SH-SY5Y (cell line): ENCODE measurements around the gene DCP1A.
A peak's percentile ranks its signal among the peaks of the same experiment; 100 is the strongest.

Source experiments
- GATA2 ChIP-seq: IDR thresholded peaks from 2 replicates; pipeline ENCODE4 v1.6.1; 2011; ENCODE audit warnings: mild to moderate bottlenecking, low read depth, low read length
- GATA3 ChIP-seq: IDR thresholded peaks from 2 replicates; pipeline ENCODE4 v1.6.1; 2011; ENCODE audit warnings: low read depth, mild to moderate bottlenecking, low read length, moderate library complexity

Gene DCP1A

DNA sequence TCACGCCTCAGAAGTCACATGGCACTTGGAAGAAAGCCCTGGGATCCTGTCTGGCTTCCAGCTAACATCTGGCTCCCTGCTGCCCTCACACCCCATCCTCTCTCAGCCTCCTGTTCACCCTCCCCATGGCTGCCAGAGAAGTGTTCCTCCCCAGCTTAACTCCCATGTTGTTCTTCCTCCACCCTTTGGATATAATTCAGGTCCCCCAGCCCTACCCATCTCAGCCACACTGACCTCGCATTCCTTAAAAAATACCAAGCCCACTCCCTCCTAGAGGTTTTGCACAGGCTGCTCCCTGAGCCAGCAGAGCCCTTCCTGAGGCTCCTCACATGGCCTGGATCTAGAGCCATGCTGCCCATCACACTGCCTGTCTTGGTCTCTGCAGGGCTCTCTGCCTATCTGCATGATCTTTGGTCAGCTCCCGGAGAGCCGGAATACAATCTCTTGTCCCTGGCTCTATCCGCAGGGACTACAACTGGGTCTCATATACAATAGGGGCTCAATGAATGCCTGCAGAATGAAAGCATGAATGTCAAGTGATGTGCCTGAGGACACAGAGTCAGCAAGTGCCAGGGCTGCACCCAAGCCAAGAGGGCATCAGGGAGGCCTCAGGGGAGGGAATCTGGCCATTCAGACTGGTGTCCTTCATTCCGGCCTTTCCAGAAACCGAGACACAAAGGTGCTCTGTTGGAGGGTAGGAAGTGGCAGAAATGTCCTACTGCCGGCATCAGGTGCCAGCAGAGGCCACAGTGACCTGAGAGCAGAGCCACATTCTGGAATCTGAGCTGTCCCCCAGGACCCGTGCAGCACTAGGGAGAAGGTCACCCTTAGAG lies 87.7 kb downstream of the DCP1A start:
- peak; percentile 84 for TF ChIP-seq GATA2
- no peak; the same call in 1 of the 2 replicates for TF ChIP-seq GATA3

DNA sequence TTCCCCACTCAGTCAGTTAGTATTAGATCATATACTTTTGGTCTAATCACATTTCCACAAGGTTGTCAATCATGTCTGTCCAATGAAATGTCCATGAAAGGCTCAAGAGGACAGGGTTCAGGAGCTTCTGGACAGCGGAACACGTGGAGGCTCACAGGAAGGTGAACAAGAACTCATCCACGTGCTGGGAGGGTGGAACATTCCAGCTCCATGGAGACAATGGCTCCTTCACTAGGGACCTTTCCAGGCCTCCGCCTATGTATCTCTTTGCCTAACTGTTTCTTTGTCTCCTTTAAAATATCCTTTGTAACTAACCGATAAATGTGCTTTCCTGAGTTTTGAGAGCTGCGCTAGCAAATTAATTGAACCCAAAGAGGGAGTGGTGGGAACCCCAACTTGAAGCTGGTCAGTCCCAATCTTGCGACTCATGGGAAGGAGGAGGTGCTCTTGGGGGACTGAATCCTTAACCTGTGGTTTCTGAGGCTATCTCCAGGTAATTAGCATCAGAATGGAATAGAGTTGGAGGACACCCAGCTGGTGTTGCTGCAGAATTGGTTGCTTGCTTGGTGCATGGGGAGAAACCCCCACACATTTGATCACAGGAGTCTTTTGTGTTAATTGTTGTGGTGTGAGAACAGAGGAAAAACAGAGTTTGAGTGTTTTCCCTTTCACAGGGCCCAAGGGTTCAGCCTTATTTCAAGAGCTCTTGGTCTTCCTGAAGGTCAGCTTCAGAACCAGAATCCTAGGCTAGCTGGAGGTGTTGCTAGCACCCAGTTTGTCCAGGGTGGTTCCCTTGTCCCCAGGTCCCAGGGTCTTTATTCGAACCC lies 88.5 kb downstream of the DCP1A start:
- TF ChIP-seq GATA3: no peak
- TF ChIP-seq GATA2: no peak

DNA sequence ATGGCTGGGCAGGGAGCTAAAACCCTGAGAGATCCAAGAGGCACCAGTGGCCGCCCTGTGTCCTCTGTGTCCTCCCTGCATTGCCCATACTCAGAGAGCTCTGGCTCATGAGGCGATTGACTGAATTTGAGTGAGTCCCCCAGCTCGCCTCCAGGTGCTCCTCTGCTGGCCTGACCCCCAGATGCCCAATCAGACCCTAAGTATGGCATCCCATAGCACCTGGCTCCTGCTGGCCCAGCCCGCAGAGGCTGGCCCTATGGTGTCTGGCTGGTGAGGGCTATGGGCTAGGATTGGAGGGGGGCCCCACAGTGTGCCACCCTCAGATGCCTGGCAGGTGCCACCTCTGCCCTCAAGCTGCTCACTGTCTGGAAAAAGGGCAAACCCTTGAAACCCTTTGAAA lies 89.9 kb downstream of the DCP1A start:
- TF ChIP-seq GATA3 (no peak), GATA2 (no peak)

DNA sequence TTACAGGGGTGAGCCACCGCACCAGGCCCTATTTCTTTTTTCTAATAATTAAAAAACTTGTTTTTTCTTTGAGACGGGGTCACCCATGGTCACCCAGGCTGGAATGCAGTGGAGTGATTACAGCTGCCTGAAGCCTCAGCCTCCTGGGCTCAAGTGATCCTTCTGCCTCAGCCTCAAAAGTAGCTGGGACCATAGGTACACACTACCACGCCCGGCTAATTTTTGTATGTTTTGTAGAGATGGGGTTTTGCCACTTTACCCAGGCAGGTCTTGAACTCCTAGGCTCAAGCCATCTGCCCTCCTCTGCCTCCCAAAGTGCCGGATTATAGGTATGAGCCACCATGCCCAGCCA lies 90.7 kb downstream of the DCP1A start:
- TF ChIP-seq GATA3 (no peak), GATA2 (no peak)

DNA sequence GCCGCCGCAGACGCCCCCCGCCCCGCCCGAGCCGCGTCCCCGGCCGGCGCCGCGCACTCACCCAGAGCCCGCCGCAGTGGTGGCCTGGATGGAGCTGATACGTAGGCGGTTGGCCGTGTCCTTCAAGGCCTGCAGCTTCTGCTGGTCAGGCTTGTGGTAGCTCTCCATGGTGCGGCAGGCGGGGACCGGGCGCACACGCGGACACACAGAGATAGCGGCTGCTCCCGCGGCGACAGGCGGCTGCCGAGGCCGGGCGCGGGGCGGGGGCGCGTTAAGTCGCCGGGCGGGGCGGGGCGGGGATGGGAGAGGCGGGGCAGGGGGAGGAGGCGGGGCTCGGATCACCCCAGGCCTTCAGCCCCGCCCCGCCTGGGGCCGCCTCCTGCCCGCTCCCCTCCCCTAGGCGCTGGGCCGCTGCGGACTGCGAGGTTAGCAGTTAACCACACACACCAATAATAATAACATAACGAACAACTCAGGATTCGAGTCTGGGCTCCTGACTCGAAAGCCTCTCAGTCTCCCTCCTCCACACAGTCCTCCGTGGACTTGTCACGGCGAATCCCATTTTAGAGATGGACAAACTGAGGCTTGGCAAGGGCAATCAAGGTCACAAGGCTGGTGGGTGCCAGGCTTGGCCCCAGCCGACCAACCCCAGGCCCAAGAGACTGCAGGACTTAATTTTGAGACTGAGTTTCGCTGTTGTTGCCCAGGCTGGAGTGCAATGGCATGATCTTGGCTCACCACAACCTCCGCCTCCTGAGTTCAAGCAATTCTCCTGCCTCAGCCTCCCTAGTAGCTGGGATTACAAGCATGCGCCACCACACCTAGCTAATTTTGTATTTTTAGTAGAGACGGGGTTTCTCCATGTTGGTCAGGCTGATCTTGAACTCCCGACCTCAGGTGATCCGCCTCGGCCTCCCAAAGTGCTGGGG lies 91.3 kb downstream of the DCP1A start, which contains the start of gene TKT:
TKT (minus strand) TSS at position 248 of the 929 bp plus-strand sequence; CDS start at position 168, 80 bp downstream.
- TF ChIP-seq GATA3 (no peak), GATA2 (peak; percentile 30; the same call in 1 of the 2 replicates)

DNA sequence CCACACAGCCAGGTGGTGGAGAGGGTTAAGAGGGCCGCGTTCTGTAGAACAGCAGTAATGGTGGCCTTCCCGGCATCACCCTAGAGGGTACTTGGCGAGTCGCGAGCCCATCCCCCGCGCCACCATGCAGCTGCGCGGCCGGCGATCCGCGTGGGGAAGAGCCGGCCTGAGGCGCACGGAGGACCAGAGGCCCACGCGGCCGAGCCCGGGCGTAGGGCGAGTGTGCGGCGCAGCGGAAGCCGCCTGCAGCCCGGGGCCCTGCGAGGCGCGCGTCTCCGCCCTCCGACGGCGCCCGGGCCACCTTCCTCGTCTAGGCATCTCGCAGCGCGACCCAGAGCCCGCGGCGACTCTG lies 91.9 kb downstream of the DCP1A start:
- no peak for TF ChIP-seq GATA3
- no peak for TF ChIP-seq GATA2

DNA sequence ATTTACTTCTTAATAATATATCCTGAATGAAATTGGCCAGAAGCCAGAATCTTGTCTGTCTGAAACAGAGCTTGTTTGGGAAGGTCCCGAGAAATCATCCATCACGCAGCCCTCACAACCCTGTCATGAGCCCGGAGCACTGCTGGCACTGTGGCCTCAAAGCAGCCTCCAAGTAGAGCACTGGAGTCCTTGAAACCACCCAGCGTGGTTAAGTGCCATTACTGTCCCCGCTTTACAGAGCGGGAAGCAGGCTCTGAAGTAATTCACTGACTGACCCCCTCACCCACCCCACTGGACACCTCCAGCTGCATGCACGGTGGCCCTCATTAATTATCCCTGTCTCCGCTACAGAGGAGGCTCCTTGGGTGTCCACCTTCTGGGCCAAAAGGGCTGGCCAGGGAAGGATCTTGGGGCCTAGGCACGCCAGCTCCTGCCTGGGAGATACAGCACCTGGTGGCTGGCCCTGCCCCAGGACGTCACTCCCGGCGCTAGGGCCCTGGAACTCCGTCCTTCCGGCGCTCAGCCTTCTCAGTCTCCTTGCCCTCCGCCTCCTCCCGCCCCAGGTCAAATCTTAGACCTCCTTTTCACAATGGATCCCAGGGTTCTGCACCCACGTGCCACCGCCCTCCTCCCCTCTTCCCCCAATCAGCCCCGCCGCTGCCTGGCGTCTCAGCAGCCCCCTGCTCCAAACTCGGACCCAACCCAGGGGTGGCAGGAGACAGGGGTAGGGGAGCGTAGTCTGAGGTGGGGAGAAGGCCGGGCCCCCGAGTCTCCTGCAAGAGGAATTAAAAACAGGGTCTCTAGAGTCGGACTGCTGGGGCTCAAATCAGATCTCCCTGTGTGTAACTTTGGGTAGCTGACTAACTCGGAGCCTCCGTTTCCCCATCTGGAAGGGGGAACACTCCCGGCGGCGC lies 92.6 kb downstream of the DCP1A start:
- TF ChIP-seq GATA3 (no peak), GATA2 (no peak)

DNA sequence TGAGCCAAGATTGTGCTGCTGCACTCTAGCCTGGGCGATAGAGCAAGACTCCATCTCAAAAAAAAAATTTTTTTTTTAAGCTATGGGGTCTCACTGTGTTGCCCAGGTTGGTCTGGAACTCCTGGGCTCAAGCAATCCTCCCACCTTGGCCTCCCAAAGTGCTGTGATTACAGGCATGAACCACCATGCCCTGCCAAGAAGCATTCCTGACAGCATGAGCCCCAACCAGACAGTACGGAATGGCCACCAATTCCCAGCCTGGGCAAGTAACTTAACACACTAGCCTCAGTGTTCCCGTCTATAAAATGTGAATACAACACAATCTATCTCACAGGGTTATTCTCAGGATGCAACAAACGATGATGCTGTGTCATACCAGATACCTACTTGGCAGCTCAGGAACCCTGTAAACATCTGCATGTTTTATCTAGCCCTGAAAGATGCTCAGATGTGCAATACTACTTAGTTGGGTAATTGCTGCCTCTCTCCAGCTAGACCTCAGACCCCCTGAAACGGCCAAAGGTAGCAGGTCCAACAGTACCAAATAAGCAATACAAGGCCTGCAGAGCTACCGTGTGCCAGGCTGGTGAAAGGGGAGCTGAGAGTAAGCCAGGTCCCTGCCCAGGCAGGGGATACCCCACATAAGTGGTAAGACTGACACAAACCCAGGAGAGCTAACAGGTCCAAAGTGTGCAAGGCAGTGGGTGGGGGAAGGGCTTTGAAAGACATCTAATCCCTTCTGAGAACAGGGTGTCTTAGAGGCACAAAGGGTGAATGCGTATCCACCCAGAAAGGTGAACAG lies 93.4 kb downstream of the DCP1A start:
- TF ChIP-seq GATA3 (no peak), GATA2 (no peak)

DNA sequence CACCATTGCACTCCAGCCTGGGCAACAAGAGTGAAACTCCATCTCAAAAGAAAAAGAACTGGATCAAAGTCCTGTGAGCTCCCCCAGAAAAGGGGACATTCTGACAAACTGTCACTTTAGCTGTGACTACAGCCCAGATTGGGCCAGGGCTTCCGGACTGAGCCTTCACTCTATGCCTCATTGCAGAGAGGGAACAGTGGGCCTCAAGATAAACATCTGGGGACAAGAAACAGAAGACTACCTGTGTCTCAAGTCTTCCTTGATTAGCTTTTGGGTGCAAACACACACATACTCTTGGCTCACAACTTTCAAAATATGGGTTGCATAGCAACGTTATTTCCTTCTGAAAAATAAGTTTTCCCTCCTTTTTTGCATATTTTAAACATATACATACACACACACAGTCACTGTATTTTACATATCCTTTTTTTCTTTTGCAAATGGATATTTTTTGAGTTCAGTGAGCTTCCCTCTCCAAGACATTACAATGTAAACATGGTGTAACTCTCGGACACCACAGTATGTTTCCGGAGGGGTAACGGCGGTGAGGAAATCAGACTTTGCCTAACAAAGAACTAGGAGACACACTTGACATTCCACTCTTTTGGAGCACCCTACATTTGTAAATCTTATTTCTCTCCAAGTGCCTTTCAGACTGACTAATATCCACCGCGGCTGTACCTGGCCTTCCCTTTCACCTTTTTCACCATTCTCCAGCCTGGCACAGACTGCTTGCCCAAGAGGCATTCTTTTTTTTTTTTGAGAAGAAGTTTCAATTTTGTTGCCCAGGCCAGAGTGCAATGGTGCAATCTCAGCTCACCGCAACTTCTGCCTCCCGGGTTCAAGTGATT lies 95.0 kb downstream of the DCP1A start:
- TF ChIP-seq GATA2 (no peak), GATA3 (no peak)

DNA sequence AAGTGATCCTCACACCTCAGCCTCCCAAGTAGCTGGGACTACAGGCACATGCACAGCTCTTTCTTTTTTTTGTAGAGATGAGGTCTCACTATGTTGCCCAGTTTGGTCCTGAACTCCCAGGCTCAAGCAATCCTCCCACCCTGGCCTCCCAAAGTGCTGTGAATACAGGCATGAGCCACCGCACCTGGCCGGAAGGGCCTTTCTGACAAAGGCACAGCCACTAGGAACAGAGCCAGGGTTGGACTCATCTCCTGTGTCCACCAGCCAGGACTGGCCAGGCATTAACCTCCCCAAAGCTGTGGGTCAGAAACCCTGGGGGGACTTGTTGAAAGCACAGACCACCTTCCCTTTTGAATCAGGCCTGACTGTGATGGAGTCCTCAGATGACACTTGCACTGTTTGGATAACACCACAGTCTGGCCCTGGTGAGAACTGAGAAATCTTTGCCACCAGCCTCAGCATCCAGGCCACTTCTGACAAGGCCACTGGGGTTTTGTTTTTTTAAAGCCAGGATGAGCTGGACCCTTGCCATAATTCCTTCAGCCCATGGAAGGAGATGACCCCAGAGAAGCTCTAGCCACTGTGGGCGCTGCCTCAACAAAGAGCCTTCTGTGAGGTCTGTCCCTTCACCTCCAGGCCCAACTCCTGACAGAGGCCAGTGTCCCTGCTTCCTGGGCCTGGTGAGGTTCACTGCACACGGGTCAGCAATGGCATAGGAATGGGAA lies 96.3 kb downstream of the DCP1A start:
- no peak for TF ChIP-seq GATA2
- no peak for TF ChIP-seq GATA3

DNA sequence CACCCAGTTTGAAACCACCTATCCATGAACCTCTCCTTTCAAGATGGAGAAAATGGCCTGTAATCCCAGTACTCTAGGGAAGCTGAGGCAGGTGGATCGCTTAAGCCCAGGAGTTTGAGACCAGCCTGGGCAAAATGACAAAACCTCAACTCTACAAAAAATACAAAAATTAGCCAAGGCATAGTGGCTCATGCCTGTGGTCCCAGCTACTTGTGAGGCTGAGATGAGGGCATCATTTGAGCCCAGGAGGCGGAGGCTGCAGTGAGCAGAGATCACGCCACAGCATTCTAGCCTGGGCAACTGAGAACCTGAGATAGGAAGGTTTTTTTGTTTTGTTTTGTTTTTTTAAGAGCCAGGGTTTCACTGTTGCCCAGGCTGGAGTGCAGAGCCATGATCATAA lies 96.9 kb downstream of the DCP1A start:
- no peak for TF ChIP-seq GATA2
- TF ChIP-seq GATA3: no peak
